Ovary (tissue), 3 donors: ENCODE results near the gene RSPO3.

Experiments
- CTCF ChIP-seq, 3 donors: fragments of 450-650 bp in 2 of 3; fragments of 200-600 bp in 1 of 3; IDR thresholded peaks; one replicate each; pipeline versions ENCODE4 v1.5.1 to v1.8.0; 2016 to 2022; ENCODE audit warnings: antibody characterized with exemption in 3 of 3, mild to moderate bottlenecking in 1 of 3
- EP300 ChIP-seq: sonication (generic); formaldehyde crosslinking; IDR thresholded peaks from one replicate; pipeline ENCODE4 v1.6.1; 2017; ENCODE audit warnings: antibody characterized with exemption
- POLR2A ChIP-seq: fragments of 450-650 bp; IDR thresholded peaks from one replicate; pipeline ENCODE4 v1.6.1; 2017; ENCODE audit warnings: antibody characterized with exemption, mild to moderate bottlenecking, moderate library complexity
- donor health status: DM: no; HTN: no; CAD: no.

DNA sequence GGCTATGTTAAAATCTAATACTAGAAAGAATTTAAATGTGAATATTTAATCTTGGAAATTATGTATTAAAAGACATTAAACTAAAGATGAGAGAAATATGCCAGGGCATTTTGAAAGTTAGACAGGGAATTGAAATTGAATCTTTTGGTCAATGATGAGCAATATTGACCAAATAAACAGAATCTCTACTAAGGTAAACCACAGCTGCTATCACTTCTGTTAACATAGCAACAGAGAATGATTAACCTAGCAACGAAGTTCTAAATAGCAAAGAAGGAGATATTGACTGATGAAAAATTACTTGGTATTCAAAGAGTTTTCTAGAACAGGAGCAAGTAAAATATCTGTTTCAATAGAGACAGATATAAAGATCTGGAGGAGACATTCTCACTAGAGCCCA, 45.2 kb upstream of the RSPO3 start:
- no peak for TF ChIP-seq CTCF (IDR thresholded peaks at IDR 0.05)
- no peak for TF ChIP-seq POLR2A
- TF ChIP-seq EP300 = no peak
